Karpas-422 (cell line): ENCODE data around the gene ARFIP1. TPM values are rescaled to one million over a fixed set of nuclear protein-coding genes. Genes with fewer than 3 reads are reported as not detected.
A peak's percentile ranks its signal among the peaks of the same experiment; 100 is the strongest.

ENCODE experiments used
- DNase-seq: peaks from one replicate; pipeline ENCODE4 v3.0.0-alpha.2; 2015
- H2AFZ ChIP-seq: fragments of 200-600 bp; sonication (generic); 2 replicates; pipeline ENCODE4 v1.6.1; 2014; ENCODE audit warnings: antibody characterized with exemption, low read length, mixed read lengths
- H3K27ac ChIP-seq: fragments of 200-600 bp; sonication (generic); 2 replicates; pipeline ENCODE4 v1.5.1; 2014; ENCODE audit warnings: mild to moderate bottlenecking, low read length, moderate library complexity
- H3K27me3 ChIP-seq: fragments of 200-600 bp; sonication (generic); 2 replicates; pipeline ENCODE4 v1.6.1; 2014; ENCODE audit warnings: low read length, mixed read lengths
- H3K36me3 ChIP-seq: fragments of 200-600 bp; sonication (generic); 2 replicates; pipeline ENCODE4 v1.6.1; 2014; ENCODE audit warnings: low read length, mixed read lengths; ENCODE audit not compliant: insufficient read depth
- H3K4me1 ChIP-seq: fragments of 200-600 bp; sonication (generic); 2 replicates; pipeline ENCODE4 v1.6.1; 2014; ENCODE audit warnings: mild to moderate bottlenecking, low read length, mixed read lengths
- H3K4me2 ChIP-seq: fragments of 200-600 bp; sonication (generic); 2 replicates; pipeline ENCODE4 v1.6.1; 2014; ENCODE audit warnings: low read length, low read depth, mild to moderate bottlenecking; ENCODE audit not compliant: poor library complexity, severe bottlenecking
- H3K4me3 ChIP-seq: fragments of 200-600 bp; sonication (generic); 2 replicates; pipeline ENCODE4 v1.5.1; 2014; ENCODE audit warnings: mild to moderate bottlenecking, antibody characterized with exemption, low read length, mixed read lengths
- H3K79me2 ChIP-seq: fragments of 200-600 bp; sonication (generic); 2 replicates; pipeline ENCODE4 v1.6.1; 2014; ENCODE audit warnings: mild to moderate bottlenecking, low read length, mixed read lengths
- H3K9ac ChIP-seq: fragments of 200-600 bp; sonication (generic); 2 replicates; pipeline ENCODE4 v1.6.0; 2014; ENCODE audit warnings: low read length
- H3K9me2 ChIP-seq: fragments of 200-600 bp; sonication (generic), shearing (Covaris generic); replicated peaks from 2 replicates; pipeline ENCODE4 v1.6.0; 2014; ENCODE audit warnings: mild to moderate bottlenecking, low read length, moderate library complexity; ENCODE audit not compliant: insufficient read depth
- H3K9me3 ChIP-seq: fragments of 300-700, 200-600 bp; sonication (generic); 2 replicates; pipeline ENCODE4 v1.6.1; 2014; ENCODE audit warnings: low read length, mixed read lengths
- H4K20me1 ChIP-seq: fragments of 200-600 bp; sonication (generic); 2 replicates; pipeline ENCODE4 v1.6.1; 2014; ENCODE audit warnings: mild to moderate bottlenecking, antibody characterized with exemption, low read length, low read depth; ENCODE audit not compliant: insufficient read depth
- total RNA-seq: library from RNA; depleted of rRNA; stranded (reverse); fragments of >200 nt; shearing (Covaris generic); gene quantifications from 2 replicates; pipeline ENCODE4 v1.2.3, GENCODE V29; 2014; ENCODE audit warnings: low replicate concordance

The ARFIP1 gene
- total RNA-seq, 1 experiment from 2014 or later, result 81.7 TPM

DNA sequence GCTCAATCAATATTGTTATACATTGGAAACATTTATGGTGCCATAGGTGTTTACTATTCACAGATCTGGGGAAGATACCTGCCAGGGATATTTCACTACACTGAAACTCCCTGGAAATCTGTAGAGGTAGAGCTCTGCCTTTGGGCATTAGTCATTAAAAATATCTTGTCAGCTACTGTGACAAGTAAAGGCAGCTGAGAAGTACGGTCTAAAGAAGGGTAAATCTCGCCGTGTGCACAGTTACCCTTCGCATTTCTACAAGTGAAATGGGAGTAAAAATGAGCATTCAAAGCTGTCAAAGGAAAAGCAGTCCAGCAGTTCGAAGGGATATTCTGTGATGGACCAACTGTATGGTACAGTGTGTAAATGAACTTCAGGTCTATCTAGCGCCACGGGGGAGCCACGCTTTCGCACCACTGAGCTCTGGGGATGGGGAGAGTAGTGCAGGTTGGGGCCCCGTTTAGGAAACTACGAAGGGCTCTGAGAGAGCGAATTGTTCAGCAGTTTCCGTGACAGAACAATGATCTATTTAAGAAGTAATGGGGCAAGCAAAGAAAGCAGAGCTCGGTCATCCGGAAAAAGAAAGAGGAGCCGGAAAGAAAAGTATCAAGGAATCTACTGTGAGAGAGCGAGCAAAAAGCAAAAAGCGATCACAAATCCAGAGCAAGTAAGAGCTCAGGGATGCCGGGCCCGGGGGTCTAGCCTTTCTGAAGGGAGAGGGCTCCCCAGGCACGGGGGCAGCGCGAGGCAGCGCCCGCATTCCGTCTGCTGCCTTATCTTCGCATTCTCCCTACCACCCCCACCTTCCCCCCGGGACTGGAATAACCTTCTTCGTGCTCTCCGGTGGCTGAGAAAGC, 870 bp upstream of the ARFIP1 start:
- Histone ChIP-seq H4K20me1 (peaks cover 15% of the 10 kb centered on the region; the same call in 1 of the 2 replicates), H3K27me3 (no peaks in the 10 kb centered on the region), H3K36me3 (no peaks in the 10 kb centered on the region), H3K9me3 (no peaks in the 10 kb centered on the region), H3K9ac (peak overlapping the region; percentile 87), H3K27ac (0 out of 2 replicates have a peak overlapping the region, but pooled peaks have one; percentile 10), H3K4me3 (peak overlapping the region; percentile 92), H2AFZ (peak overlapping the region; percentile 88), H3K4me2 (peak overlapping the region; percentile 85), H3K4me1 (peaks cover 44% of the 10 kb centered on the region), H3K79me2 (peaks cover 46% of the 10 kb centered on the region), H3K9me2 (no peaks in the 10 kb centered on the region)
- peak; percentile 78 for DNase-seq

DNA sequence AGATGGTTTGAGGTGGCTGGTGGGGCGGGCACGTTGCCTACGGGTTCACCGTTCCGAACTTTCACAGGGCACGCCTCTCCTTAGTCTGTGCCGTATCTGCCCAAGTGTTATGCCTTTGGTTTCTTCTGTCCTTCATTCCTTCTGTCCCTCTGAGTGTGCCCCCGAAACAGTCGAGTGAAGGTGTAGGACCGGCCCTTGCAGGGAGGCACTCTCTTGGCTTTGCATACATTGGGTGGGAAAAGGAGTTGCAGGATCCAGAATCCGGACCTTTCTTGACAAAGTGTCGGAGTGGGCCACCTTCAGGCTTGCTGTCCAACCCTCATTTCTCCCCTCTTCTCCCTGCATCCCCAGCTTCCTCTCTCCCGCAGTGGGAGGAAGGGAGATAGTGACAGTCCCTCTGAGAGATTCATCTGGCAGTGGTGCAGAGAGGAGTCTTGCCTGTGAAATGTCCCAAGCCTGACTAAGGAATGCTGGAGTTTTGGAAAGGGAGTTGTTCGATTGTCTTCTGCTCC, 569 bp downstream of the ARFIP1 start:
- H3K4me1 ChIP-seq, result peaks cover 58% of the 10 kb centered on the region
- H4K20me1 ChIP-seq, result peaks cover 18% of the 10 kb centered on the region; the same call in 1 of the 2 replicates
- peak overlapping the region; percentile 42 for H3K27ac ChIP-seq
- H3K79me2 ChIP-seq, result peaks cover 61% of the 10 kb centered on the region
- H3K4me2 ChIP-seq, result peak overlapping the region; percentile 85
- H3K9ac ChIP-seq, result peak overlapping the region; percentile 87
- no peak for DNase-seq
- H3K4me3 ChIP-seq, result peak overlapping the region; percentile 92
- H3K9me3 ChIP-seq, result no peaks in the 10 kb centered on the region
- no peaks in the 10 kb centered on the region for H3K9me2 ChIP-seq
- H3K36me3 ChIP-seq, result no peaks in the 10 kb centered on the region
- no peaks in the 10 kb centered on the region for H3K27me3 ChIP-seq
- H2AFZ ChIP-seq, result peak overlapping the region; percentile 85

DNA sequence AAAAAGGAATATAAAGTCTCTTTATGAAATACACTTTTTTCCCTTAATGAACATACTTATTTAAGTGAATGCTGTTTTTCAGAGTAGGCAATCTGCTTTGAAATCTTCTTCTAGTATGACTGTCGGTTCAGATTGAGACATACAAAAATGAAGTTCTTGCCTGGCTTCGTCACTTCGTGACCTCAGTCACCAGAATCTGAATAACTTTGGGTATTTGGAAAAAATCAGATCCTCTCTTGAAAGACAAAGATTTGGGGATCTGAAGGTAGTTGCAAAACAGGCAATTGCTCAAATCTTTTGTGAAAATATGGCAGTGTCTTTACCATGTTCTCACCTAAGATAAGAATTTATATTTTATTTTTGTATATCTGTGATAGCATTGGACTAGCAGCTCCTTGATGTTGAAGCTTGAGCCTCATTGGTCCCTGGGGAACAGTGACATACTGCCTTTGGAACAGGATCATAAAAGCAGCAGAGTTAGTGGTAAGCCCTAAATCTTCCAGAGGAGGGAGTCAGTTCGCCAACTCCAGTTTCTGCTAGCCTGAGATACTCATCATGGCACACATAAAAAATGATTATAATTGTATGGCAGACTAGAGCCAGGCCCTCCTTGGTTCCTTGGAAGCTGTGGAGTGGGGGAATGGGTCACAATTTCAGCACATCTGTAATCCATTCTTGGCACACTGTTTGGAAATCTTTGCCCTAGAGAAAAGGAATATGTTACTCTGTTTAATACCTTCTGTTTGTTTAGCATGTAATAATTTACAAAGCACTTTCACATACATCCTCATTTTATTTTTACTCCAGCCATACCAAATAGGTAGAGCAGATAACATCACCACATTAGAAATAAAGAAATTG, 5.0 kb downstream of the ARFIP1 start:
- peaks cover 18% of the 10 kb centered on the region; the same call in 1 of the 2 replicates for H4K20me1 ChIP-seq
- no peak overlapping the region for H2AFZ ChIP-seq
- H3K9me2 ChIP-seq, result no peaks in the 10 kb centered on the region
- no peak overlapping the region for H3K4me3 ChIP-seq
- no peaks in the 10 kb centered on the region for H3K9me3 ChIP-seq
- H3K4me1 ChIP-seq, result peaks cover 61% of the 10 kb centered on the region
- peak overlapping the region; percentile 22 for H3K4me2 ChIP-seq
- DNase-seq, result no peak
- H3K27me3 ChIP-seq, result no peaks in the 10 kb centered on the region
- peak overlapping the region; percentile 42 for H3K27ac ChIP-seq
- no peaks in the 10 kb centered on the region for H3K36me3 ChIP-seq
- H3K79me2 ChIP-seq, result peaks cover 99% of the 10 kb centered on the region
- H3K9ac ChIP-seq, result no peak overlapping the region

DNA sequence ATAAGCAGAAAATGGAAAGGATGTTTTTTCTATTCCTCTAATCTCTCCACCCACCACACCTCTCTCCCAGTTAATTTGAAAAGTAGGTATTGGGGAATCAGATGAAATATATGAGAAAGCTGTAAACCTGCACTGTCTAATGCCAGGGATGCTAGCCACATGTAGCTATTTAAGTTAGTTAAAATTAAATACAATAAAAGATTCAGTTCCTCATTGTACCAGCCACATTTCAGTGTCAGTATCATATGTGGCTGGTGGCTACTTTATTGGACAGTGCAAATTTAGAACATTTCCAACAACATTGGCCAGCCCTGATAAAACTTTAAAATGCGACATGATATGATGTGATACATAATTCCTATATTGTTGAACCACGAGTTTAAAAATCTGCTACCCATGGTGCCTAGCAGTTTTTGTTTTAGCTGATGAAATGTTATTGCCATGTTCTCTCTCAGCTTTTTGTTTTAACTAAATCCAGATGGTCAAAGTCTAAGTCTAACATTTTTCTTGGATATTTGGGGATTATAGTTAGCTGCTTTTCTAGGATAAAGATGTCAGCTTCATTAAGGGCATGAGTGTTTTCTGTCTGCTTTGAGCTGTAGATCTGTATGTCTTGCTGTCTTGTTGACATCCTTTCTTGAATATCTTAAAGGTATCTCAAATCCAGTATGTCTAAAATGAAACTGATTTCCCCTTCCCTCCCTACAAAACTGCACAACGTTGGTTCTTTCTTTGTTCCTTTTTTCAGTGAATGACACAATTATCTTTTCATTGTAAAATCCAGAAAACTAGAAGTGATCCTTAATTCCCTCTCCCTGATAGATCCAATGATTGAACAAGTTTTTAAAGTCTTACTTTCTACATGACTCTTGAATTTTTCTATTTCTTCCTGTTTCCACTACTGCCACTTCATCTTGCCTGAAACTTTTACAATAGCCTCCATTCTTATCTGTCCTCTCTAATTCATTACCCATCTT, 6.2 kb downstream of the ARFIP1 start:
- Histone ChIP-seq H3K9me3 (no peaks in the 10 kb centered on the region), H3K27ac (peak overlapping the region; percentile 42), H3K4me2 (peak overlapping the region; percentile 22), H3K9ac (no peak overlapping the region; the same call in 1 of the 2 replicates), H3K4me1 (peaks cover 55% of the 10 kb centered on the region), H3K27me3 (no peaks in the 10 kb centered on the region), H2AFZ (no peak overlapping the region), H3K4me3 (no peak overlapping the region), H3K79me2 (peaks cover 99% of the 10 kb centered on the region), H3K36me3 (no peaks in the 10 kb centered on the region), H3K9me2 (no peaks in the 10 kb centered on the region), H4K20me1 (peaks cover 10% of the 10 kb centered on the region; the same call in 1 of the 2 replicates)
- no peak for DNase-seq

DNA sequence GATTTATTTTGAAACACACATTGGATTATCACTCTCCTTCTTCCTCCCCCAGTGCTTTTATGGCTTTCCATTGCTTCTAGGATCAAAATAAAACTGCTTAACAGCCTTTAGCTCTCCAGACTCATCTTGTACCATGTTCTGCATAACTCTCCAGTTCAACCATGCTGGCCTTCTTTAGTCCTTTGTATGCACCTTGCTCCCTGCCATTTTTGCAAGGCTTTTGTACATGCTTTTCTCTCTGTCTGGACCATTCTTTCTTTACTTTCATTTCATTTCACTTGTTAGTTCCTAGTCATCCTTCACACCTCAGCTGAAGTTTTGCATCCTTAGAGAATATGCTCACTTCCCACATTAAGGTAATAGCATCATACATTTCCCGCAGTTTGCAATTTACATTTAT, 6.9 kb downstream of the ARFIP1 start:
- no peak overlapping the region for H3K4me2 ChIP-seq
- no peaks in the 10 kb centered on the region for H3K27me3 ChIP-seq
- no peak overlapping the region for H2AFZ ChIP-seq
- DNase-seq, result no peak
- peaks cover 3% of the 10 kb centered on the region; the same call in 1 of the 2 replicates for H3K36me3 ChIP-seq
- H3K4me3 ChIP-seq, result no peak overlapping the region
- H4K20me1 ChIP-seq, result peaks cover 8% of the 10 kb centered on the region; the same call in 1 of the 2 replicates
- H3K9me2 ChIP-seq, result no peaks in the 10 kb centered on the region
- no peak overlapping the region for H3K9ac ChIP-seq
- H3K79me2 ChIP-seq, result peaks cover 99% of the 10 kb centered on the region
- H3K9me3 ChIP-seq, result no peaks in the 10 kb centered on the region
- no peak overlapping the region; the same call in 1 of the 2 replicates for H3K27ac ChIP-seq
- peaks cover 48% of the 10 kb centered on the region for H3K4me1 ChIP-seq

DNA sequence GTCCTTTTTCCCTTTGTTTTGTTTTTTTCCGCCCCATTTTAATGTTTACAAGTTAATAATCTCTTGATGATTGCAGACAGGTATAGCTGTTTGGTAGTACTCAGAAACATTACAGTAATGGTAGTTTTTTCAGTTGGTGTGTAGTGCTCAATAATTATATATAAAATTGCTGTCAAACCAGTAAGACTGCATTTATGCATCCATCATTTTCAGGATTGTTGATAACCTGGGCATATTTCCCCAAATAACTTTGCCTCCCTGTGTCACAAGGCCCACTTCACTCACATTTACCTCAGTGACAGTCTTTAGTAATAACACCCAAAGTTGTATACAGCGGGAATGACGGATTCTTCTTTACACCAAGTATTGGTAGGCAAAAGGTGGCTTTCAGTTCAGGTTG, 16.1 kb downstream of the ARFIP1 start:
- no peaks in the 10 kb centered on the region for H3K9me3 ChIP-seq
- DNase-seq, result no peak
- H3K4me3 ChIP-seq, result no peak overlapping the region
- H3K4me1 ChIP-seq, result peaks cover 6% of the 10 kb centered on the region
- no peak overlapping the region for H2AFZ ChIP-seq
- H3K9ac ChIP-seq, result no peak overlapping the region
- no peak overlapping the region for H3K27ac ChIP-seq
- H3K9me2 ChIP-seq, result no peaks in the 10 kb centered on the region
- H4K20me1 ChIP-seq, result peaks cover 3% of the 10 kb centered on the region; the same call in 1 of the 2 replicates
- no peak overlapping the region for H3K4me2 ChIP-seq
- peaks cover 3% of the 10 kb centered on the region; the same call in 1 of the 2 replicates for H3K36me3 ChIP-seq
- H3K27me3 ChIP-seq, result no peaks in the 10 kb centered on the region
- peaks cover 98% of the 10 kb centered on the region for H3K79me2 ChIP-seq

DNA sequence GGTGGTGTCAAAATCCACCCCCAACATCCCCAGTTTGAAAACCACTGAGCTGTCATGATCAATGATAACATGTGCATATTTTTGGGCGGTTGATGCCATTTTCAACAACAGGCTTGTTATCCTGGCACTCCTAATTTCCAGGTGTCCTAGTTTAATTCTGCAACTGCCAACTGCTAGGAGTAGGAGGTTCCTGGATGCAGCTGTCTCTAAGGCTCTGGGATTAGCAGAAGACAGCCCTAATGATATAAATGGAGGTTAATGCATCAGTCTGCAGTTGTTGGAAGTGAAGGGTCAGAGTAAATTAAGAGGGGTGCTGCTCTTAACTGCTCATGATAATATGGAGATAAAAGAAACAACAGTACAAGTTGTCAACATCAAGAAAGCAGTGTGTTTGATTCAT, 23.8 kb downstream of the ARFIP1 start:
- H3K27me3 ChIP-seq, result no peaks in the 10 kb centered on the region
- peaks cover 47% of the 10 kb centered on the region for H3K4me1 ChIP-seq
- H3K27ac ChIP-seq, result no peak overlapping the region
- H4K20me1 ChIP-seq, result no peaks in the 10 kb centered on the region
- H2AFZ ChIP-seq, result no peak overlapping the region
- no peak overlapping the region for H3K4me3 ChIP-seq
- H3K4me2 ChIP-seq, result no peak overlapping the region
- H3K36me3 ChIP-seq, result peaks cover 11% of the 10 kb centered on the region
- DNase-seq, result no peak
- peaks cover 92% of the 10 kb centered on the region for H3K79me2 ChIP-seq
- H3K9me2 ChIP-seq, result no peaks in the 10 kb centered on the region
- H3K9me3 ChIP-seq, result no peaks in the 10 kb centered on the region
- H3K9ac ChIP-seq, result no peak overlapping the region
